Keratinocyte (primary cell): ENCODE results near the gene MRPS16.

ENCODE experiments used
- CTCF ChIP-seq, 3 experiments: IDR thresholded peaks in 1 of 3; conservative IDR thresholded peaks in 1 of 3; optimal IDR thresholded peaks in 1 of 3; 2 replicates in 2 of 3; 3 replicates in 1 of 3; pipeline versions ENCODE3 to v1.5.1; 2011; ENCODE audit warnings: low read length in 3 of 3, mild to moderate bottlenecking in 3 of 3, moderate library complexity in 2 of 3, control low read depth in 1 of 3, inconsistent platforms in 1 of 3; ENCODE audit not compliant: insufficient read depth in 2 of 3; ENCODE audit errors: extremely low read depth in 1 of 3
- EZH2 ChIP-seq: IDR thresholded peaks from one replicate; pipeline ENCODE4 v1.6.1; 2012; ENCODE audit warnings: inconsistent platforms, mild to moderate bottlenecking, low read length, moderate library complexity

DNA sequence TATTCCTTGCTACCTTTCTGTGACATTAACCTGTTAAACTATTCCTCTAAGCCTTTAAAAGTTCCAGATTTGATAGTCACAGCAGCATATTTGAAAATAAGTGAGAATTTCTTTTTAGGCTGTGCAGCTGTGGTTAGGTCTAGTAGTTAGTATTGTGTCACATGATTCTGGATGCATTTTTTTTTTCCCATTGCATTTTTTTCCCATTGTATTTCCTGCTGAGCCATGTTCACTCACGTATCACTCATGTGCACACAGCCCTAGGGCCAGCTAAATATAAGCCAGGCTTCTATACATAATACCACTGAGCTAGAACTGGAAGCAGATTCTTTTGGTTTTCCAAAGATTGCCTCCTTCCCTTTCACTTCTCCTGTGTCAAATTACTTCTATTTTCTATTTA, 42.7 kb downstream of the MRPS16 start:
- TF ChIP-seq CTCF (optimal IDR thresholded peaks at IDR 0.05 in 1 of 3, IDR thresholded peaks at IDR 0.05 in 1 of 3, conservative IDR thresholded peaks at IDR 0.05 in 1 of 3; ENCODE audit: extremely low read depth in 1 of 3, insufficient read depth in 2 of 3, low read length in 3 of 3) (no peak), EZH2 (no peak)
